GM21526 (cell line): ENCODE measurements around the gene DDX39A.

ENCODE experiments used
- ATAC-seq: cut with Tn5 transposase; IDR thresholded peaks from one replicate; pipeline ENCODE4 v1.9.1; 2021; ENCODE audit warnings: moderate library complexity; ENCODE audit not compliant: unreplicated experiment, low FRiP score

The DDX39A gene

GRCh38 chr19:14434543-14435319 is 15.6 kb upstream of the DDX39A start:
- ATAC-seq, result no peak

GRCh38 chr19:14433554-14434501 is 14.7 kb upstream of the DDX39A start:
- ATAC-seq, result no peak

- ATAC-seq, result no peak
Observed at GRCh38 chr19:14432791-14433553, 13.8 kb upstream of the DDX39A start, which contains the start of gene PKN1. Gene PKN1, plus strand, starts transcription at chr19:14433306. Its CDS starts 216 bp downstream, at chr19:14433522.

- no peak for ATAC-seq
Observed at GRCh38 chr19:14430712-14431111, 11.6 kb upstream of the DDX39A start.

- ATAC-seq, result no peak
Observed at GRCh38 chr19:14428882-14429416, 9.8 kb upstream of the DDX39A start.

- ATAC-seq, result no peak
Observed at GRCh38 chr19:14427461-14427860, 8.3 kb upstream of the DDX39A start.

- ATAC-seq, result no peak
Observed at GRCh38 chr19:14425696-14426138, 6.6 kb upstream of the DDX39A start.

- peak; percentile 28 for ATAC-seq
Observed at GRCh38 chr19:14418856-14419105, 360 bp downstream of the DDX39A start.

GRCh38 chr19:14416817-14417231 is 2.3 kb downstream of the DDX39A start:
- no peak for ATAC-seq

GRCh38 chr19:14414926-14415690 is 4.0 kb downstream of the DDX39A start:
- no peak for ATAC-seq

GRCh38 chr19:14413693-14414181 is 5.4 kb downstream of the DDX39A start:
- ATAC-seq, result no peak

- ATAC-seq, result no peak
Observed at GRCh38 chr19:14412996-14413692, 6.0 kb downstream of the DDX39A start.

GRCh38 chr19:14412324-14412995 is 6.7 kb downstream of the DDX39A start:
- no peak for ATAC-seq

GRCh38 chr19:14411938-14412245 is 7.2 kb downstream of the DDX39A start:
- ATAC-seq, result no peak

GRCh38 chr19:14411161-14411937 is 7.8 kb downstream of the DDX39A start:
- ATAC-seq, result no peak

- ATAC-seq, result no peak
Observed at GRCh38 chr19:14410091-14411051, 8.8 kb downstream of the DDX39A start.
